ENCODE measurements around the gene MAEA.

DNA sequence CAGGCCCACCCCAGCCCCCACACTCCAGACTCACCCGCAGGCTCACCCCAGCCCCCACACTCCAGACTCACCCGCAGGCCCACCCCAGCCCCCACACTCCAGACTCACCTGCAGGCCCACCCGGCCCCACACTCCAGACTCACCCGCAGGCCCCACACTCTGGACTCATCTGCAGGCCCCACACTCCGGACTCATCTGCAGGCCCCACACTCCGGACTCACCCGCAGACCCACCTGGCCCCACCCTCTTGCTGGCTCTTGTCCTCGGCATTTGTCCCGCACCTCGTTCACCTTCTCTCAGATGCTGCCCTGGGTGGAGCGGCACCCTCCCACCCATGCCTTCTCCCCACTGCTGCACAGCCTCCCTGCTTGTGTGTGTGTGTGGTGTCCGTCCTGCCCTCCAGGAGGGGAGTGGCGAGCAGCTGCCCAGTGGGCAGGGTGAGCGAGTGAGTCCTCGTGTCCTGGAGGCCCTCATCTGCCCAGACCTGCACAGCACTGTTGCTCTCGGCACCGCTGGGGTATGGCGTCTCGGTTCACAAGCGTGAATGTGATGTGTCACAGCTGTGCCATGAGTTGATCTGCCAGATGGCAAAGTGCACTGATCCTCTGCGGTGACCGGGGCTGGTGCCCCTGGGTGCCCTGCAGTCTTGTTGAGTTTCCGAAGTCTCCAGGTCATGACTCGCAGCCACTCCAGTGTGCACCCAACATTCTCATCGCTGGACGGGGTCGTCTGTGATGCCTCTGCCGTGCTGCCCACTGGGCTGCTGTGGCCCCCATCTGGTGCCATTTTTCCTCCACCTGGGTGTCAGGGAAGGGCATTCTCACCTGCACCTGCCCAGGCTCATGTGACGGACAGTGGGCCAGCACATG is 27.7 kb downstream of the MAEA start:
- no peak for TF ChIP-seq POLR2A (IDR thresholded peaks at IDR 0.05; ENCODE audit: low read length)
- TF ChIP-seq, protein P1, sequence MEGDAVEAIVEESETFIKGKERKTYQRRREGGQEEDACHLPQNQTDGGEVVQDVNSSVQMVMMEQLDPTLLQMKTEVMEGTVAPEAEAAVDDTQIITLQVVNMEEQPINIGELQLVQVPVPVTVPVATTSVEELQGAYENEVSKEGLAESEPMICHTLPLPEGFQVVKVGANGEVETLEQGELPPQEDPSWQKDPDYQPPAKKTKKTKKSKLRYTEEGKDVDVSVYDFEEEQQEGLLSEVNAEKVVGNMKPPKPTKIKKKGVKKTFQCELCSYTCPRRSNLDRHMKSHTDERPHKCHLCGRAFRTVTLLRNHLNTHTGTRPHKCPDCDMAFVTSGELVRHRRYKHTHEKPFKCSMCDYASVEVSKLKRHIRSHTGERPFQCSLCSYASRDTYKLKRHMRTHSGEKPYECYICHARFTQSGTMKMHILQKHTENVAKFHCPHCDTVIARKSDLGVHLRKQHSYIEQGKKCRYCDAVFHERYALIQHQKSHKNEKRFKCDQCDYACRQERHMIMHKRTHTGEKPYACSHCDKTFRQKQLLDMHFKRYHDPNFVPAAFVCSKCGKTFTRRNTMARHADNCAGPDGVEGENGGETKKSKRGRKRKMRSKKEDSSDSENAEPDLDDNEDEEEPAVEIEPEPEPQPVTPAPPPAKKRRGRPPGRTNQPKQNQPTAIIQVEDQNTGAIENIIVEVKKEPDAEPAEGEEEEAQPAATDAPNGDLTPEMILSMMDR (IDR thresholded peaks at IDR 0.05): no peak

Data from A549 (cell line).